Mammary epithelial cell (primary cell): ENCODE measurements around the gene LRRFIP1.

Experiments
- CTCF ChIP-seq, 2 donors: IDR thresholded peaks in 1 of 2; conservative IDR thresholded peaks in 1 of 2; 2 replicates each; pipeline ENCODE4 v1.5.1; 2011 to 2012; ENCODE audit warnings: inconsistent platforms in 2 of 2, low read length in 2 of 2, mild to moderate bottlenecking in 2 of 2, control low read depth in 1 of 2, low read depth in 1 of 2; ENCODE audit not compliant: insufficient read depth in 1 of 2; ENCODE audit errors: extremely low read depth in 1 of 2
- EZH2 ChIP-seq: IDR thresholded peaks from 2 replicates; pipeline ENCODE4 v1.6.1; 2012; ENCODE audit warnings: low read length, inconsistent platforms, borderline replicate concordance

GRCh38 chr2:237585590-237586221 is 41.7 kb upstream of the LRRFIP1 start:
- TF ChIP-seq CTCF (conservative IDR thresholded peaks at IDR 0.05 in 1 of 2, IDR thresholded peaks at IDR 0.05 in 1 of 2; ENCODE audit: extremely low read depth in 1 of 2, insufficient read depth in 1 of 2, low read depth in 1 of 2, low read length in 2 of 2) (no peak), EZH2 (no peak)
